Caco-2 (cell line): ENCODE results near the gene ZBTB16. TPM values are rescaled to one million over a fixed set of nuclear protein-coding genes. Genes with fewer than 3 reads are reported as not detected.

Source experiments
- BruUV-seq: library from RNA; stranded (reverse); fragments of 400-500 nt; replicated peaks from 2 replicates; lab custom pipeline; 2021; lab: Mats Ljungman, UMichigan
- CTCF ChIA-PET: fragments of 300-600 bp; sonication (Branson Sonifier 250); formaldehyde crosslinking; loops from one replicate; lab custom pipeline; 2022; ENCODE audit warnings: antibody characterized with exemption; lab: Charles Lee
- POLR2A ChIA-PET: fragments of 300-600 bp; sonication (Branson Sonifier 250); formaldehyde crosslinking; loops from one replicate; lab custom pipeline; 2022; ENCODE audit warnings: antibody characterized with exemption; lab: Charles Lee
- DNase-seq, 2 experiments: peaks; one replicate each; pipeline versions ENCODE4 v3.0.0 to v3.0.0-alpha.2; 2020 to 2022
- H3K27me3 ChIP-seq: replicated peaks from 2 replicates; pipeline ENCODE4 v1.6.0; 2011; ENCODE audit warnings: low read length; ENCODE audit not compliant: control insufficient read depth, insufficient read depth
- H3K36me3 ChIP-seq: 2 replicates; pipeline ENCODE4 v1.5.1; 2011; ENCODE audit warnings: low read length; ENCODE audit not compliant: control insufficient read depth, insufficient read depth
- H3K4me1 ChIP-seq: fragments of 250-450 bp; sonication (Bioruptor Pico); 2 replicates; pipeline ENCODE4 v1.5.1; 2020; ENCODE audit warnings: mild to moderate bottlenecking
- H3K4me3 ChIP-seq: 2 replicates; pipeline ENCODE4 v1.5.1; 2011; ENCODE audit warnings: low read depth, mild to moderate bottlenecking, control low read depth, low read length
- H3K9me3 ChIP-seq: fragments of 250-450 bp; sonication (Bioruptor Pico); 2 replicates; pipeline ENCODE4 v1.5.1; 2020; ENCODE audit warnings: mild to moderate bottlenecking, moderate library complexity
- H3K27ac Mint-ChIP-seq: one replicate; pipeline ENCODE4 v1.8.0; 2022; ENCODE audit warnings: mixed read lengths; ENCODE audit not compliant: unreplicated experiment
- H3K27me3 Mint-ChIP-seq: one replicate; pipeline ENCODE4 v1.8.0; 2022; ENCODE audit warnings: mixed read lengths; ENCODE audit not compliant: insufficient read depth, unreplicated experiment
- H3K36me3 Mint-ChIP-seq: one replicate; pipeline ENCODE4 v1.8.0; 2022; ENCODE audit warnings: mild to moderate bottlenecking, mixed read lengths; ENCODE audit not compliant: insufficient read depth, unreplicated experiment
- H3K4me1 Mint-ChIP-seq: one replicate; pipeline ENCODE4 v1.8.0; 2022; ENCODE audit warnings: low read depth, mixed read lengths; ENCODE audit not compliant: unreplicated experiment
- H3K4me3 Mint-ChIP-seq: one replicate; pipeline ENCODE4 v1.8.0; 2022; ENCODE audit warnings: mild to moderate bottlenecking, moderate library complexity, mixed read lengths; ENCODE audit not compliant: unreplicated experiment
- H3K9me3 Mint-ChIP-seq: one replicate; pipeline ENCODE4 v1.8.0; 2022; ENCODE audit warnings: mixed read lengths; ENCODE audit not compliant: unreplicated experiment
- CTCF ChIP-seq, 2 experiments: fragments of 200-600 bp in 1 of 2; IDR thresholded peaks; 1 replicate in 1 of 2; 2 replicates in 1 of 2; pipeline versions ENCODE4 v1.5.1 to v1.8.0; 2011 to 2022; ENCODE audit warnings: antibody characterized with exemption in 1 of 2, control low read depth in 1 of 2, inconsistent platforms in 1 of 2, low read depth in 1 of 2, low read length in 1 of 2, mild to moderate bottlenecking in 1 of 2, moderate library complexity in 1 of 2; ENCODE audit not compliant: insufficient read depth in 1 of 2, severe bottlenecking in 1 of 2, unreplicated experiment in 1 of 2
- intact Hi-C: fragments of 100-400 bp; cut with micrococcal nuclease; formaldehyde crosslinking; loops from one replicate; pipeline ENCODE4 v1.10.0; 2022; ENCODE audit not compliant: unreplicated experiment
- total RNA-seq: library from RNA; stranded (reverse); gene quantifications from 2 replicates; pipeline ENCODE4 v1.2.3, GENCODE V29; 2022

ZBTB16 gene
- total RNA-seq, 1 experiment from 2014 or later, result 12.7 TPM

GRCh38 chr11:114011443-114011842, 48.1 kb upstream of the ZBTB16 start:
- Mint-ChIP-seq H3K9me3 (no peaks in the 10 kb centered on the region), H3K4me1 (peaks cover 9% of the 10 kb centered on the region), H3K27me3 (peaks cover 31% of the 10 kb centered on the region), H3K4me3 (no peak overlapping the region), H3K36me3 (no peaks in the 10 kb centered on the region), H3K27ac (no peak overlapping the region)
- no peak for TF ChIP-seq CTCF (IDR thresholded peaks at IDR 0.05; ENCODE audit: insufficient read depth in 1 of 2, low read depth in 1 of 2, low read length in 1 of 2, severe bottlenecking in 1 of 2, unreplicated experiment in 1 of 2)
- Histone ChIP-seq H3K9me3 (no peaks in the 10 kb centered on the region; the same call in 1 of the 2 replicates), H3K36me3 (no peaks in the 10 kb centered on the region), H3K4me3 (no peak overlapping the region), H3K27me3 (no peaks in the 10 kb centered on the region), H3K4me1 (no peaks in the 10 kb centered on the region)
- no TSS peak for BruUV-seq
- ChIA-PET POLR2A (no interaction called here), CTCF (interaction anchor here (1.6 kb wide), 1 partner anchor 17 kb away, joined by 3 read pairs; no protein-coding TSS in a partner anchor)
- DNase-seq, result no peak
- intact Hi-C loops, result no loop called here

- Mint-ChIP-seq H3K27ac (no peak overlapping the region), H3K27me3 (peaks cover 17% of the 10 kb centered on the region), H3K9me3 (no peaks in the 10 kb centered on the region), H3K36me3 (no peaks in the 10 kb centered on the region), H3K4me1 (peaks cover 9% of the 10 kb centered on the region), H3K4me3 (no peak overlapping the region)
- intact Hi-C loops, result no loop called here
- Histone ChIP-seq H3K36me3 (no peaks in the 10 kb centered on the region), H3K27me3 (no peaks in the 10 kb centered on the region), H3K9me3 (no peaks in the 10 kb centered on the region), H3K4me1 (no peaks in the 10 kb centered on the region), H3K4me3 (no peak overlapping the region)
- ChIA-PET POLR2A (no interaction called here), CTCF (interaction anchor here (0.6 to 1.5 kb wide), 2 partner anchors 25 to 246 kb away, joined by 3 to 4 read pairs; no protein-coding TSS in a partner anchor)
- no peak for DNase-seq
- no TSS peak for BruUV-seq
- TF ChIP-seq CTCF (IDR thresholded peaks at IDR 0.05; ENCODE audit: insufficient read depth in 1 of 2, low read depth in 1 of 2, low read length in 1 of 2, severe bottlenecking in 1 of 2, unreplicated experiment in 1 of 2), result no peak
Observed at GRCh38 chr11:114015117-114015516, 44.4 kb upstream of the ZBTB16 start.

GRCh38 chr11:114016986-114017385, 42.5 kb upstream of the ZBTB16 start:
- Mint-ChIP-seq H3K4me3 (no peak overlapping the region), H3K9me3 (no peaks in the 10 kb centered on the region), H3K36me3 (no peaks in the 10 kb centered on the region), H3K27me3 (peaks cover 7% of the 10 kb centered on the region), H3K4me1 (no peaks in the 10 kb centered on the region), H3K27ac (no peak overlapping the region)
- no peaks in the 10 kb centered on the region for H3K36me3 ChIP-seq
- no peaks in the 10 kb centered on the region for H3K27me3 ChIP-seq
- no peak for TF ChIP-seq CTCF (IDR thresholded peaks at IDR 0.05; ENCODE audit: insufficient read depth in 1 of 2, low read depth in 1 of 2, low read length in 1 of 2, severe bottlenecking in 1 of 2, unreplicated experiment in 1 of 2)
- intact Hi-C loops, result no loop called here
- H3K9me3 ChIP-seq, result no peaks in the 10 kb centered on the region
- POLR2A ChIA-PET, result no interaction called here
- BruUV-seq, result no TSS peak
- H3K4me1 ChIP-seq, result no peaks in the 10 kb centered on the region
- CTCF ChIA-PET, result interaction anchor here (0.9 kb wide), 2 partner anchors 22 to 246 kb away, joined by 3 read pairs; no protein-coding TSS in a partner anchor
- DNase-seq, result no peak
- H3K4me3 ChIP-seq, result no peak overlapping the region
